GM18870 (cell line): ENCODE results near the gene PPT2.
A peak's percentile ranks its signal among the peaks of the same experiment; 100 is the strongest.
"Not testable (repeated sequence)": the region's sequence is repeated elsewhere in the genome, so short reads cannot be mapped to it uniquely, and the experiment has no call there.

Experiments
- ATAC-seq: cut with Tn5 transposase; IDR thresholded peaks from one replicate; pipeline ENCODE4 v1.9.1; 2021; ENCODE audit warnings: moderate library complexity; ENCODE audit not compliant: unreplicated experiment

The PPT2 gene

GRCh38 chr6:32175711-32176475 is 22.0 kb downstream of the PPT2 start, which contains the start of gene AGPAT1:
AGPAT1 (minus strand) TSS chr6:32176084; CDS start chr6:32171496, 4,588 bp downstream.
- ATAC-seq = no peak

GRCh38 chr6:32176476-32177182 is 22.7 kb downstream of the PPT2 start:
- no peak for ATAC-seq

DNA sequence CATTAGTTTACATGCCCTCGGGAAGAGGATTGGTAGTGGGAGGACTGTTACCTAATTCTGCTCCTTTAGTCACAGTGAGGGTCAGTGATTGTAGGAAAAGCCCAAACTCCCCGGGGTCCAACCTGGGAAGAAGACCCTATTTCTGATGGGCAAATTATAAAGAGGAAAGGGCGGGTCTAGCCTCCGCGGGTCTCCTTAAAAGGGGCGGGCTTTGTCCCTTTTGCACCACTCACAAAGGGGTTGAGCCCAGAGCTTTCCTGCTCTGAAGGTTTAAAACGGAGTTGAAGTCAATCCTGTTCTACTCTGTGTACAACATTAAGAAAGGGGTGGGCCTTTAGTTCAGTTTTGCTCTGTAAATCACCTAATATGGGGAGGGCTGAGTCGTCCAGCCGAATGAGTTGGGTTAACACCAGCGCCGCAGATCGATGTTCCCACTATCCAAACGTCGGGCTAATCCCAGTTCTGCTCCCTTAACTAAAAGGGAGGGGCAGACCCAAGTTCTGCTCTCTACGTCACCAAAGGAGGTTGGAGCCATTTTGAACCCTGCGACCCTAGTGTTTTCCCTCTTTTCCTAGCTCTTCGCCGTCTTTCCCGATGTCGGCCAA is 23.3 kb downstream of the PPT2 start:
- ATAC-seq = no peak

GRCh38 chr6:32177788-32178546 is 24.0 kb downstream of the PPT2 start, which contains the start of gene RNF5:
RNF5 (plus strand) TSS chr6:32178405; CDS start chr6:32178512, 107 bp downstream.
- peak; percentile 85 for ATAC-seq

DNA sequence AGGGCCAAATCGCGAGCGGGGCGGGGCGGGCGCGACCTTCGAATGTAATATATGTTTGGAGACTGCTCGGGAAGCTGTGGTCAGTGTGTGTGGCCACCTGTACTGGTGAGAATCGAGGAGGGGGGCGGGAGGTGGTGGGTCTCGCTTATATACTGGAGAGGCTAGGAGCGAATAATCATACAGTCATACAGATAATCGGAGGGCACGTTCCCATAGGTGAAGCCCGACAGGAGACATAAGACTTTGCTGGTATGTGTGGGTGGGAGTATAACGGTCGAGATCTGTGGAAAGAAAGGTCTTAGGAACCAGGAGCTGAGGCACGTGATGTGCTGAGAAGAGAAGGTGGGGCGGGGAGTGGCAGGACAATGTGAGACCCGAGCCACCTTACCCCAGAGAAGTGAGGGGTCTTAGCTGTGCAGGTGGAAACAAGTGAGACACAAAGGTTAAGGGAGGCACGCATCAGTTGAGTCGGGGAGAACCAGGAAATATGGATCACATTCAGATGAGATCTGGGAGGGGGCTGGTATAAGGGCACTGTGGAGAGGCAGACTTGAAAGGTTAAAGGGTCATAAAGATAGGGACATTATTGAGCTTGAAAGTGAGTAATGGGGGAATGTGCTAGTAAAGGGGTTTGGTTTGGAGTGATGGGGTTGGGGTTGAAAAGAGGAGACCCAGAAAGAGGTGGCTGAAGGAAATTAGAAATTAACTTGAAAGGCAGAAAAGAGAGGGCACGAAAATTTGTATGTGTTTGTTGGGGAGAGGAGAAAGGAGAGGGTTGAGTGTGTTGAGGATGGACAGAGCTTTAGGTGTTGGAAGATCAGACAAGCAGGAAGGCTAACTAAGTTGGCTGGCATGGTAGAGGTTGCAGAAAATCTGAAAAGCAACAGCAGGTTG is 24.9 kb downstream of the PPT2 start:
- ATAC-seq = no peak

DNA sequence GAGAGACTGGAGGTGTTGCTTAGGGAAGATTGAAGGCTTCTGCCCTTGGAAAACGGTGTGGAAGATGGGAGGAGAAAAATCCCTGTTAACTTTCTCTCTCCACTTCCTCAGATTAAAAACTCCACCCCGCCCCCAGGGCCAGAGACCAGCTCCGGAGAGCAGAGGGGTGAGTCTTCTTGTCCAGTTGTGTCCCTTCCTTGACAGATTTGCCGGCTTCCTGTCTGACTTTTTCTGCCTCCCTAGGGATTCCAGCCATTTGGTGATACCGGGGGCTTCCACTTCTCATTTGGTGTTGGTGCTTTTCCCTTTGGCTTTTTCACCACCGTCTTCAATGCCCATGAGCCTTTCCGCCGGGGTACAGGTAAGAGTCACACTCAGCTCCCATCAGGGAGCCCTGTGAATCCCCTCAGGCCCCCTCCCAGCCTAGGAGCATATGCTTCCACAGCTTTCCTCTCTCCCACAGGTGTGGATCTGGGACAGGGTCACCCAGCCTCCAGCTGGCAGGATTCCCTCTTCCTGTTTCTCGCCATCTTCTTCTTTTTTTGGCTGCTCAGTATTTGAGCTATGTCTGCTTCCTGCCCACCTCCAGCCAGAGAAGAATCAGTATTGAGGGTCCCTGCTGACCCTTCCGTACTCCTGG is 25.9 kb downstream of the PPT2 start:
- no peak for ATAC-seq

DNA sequence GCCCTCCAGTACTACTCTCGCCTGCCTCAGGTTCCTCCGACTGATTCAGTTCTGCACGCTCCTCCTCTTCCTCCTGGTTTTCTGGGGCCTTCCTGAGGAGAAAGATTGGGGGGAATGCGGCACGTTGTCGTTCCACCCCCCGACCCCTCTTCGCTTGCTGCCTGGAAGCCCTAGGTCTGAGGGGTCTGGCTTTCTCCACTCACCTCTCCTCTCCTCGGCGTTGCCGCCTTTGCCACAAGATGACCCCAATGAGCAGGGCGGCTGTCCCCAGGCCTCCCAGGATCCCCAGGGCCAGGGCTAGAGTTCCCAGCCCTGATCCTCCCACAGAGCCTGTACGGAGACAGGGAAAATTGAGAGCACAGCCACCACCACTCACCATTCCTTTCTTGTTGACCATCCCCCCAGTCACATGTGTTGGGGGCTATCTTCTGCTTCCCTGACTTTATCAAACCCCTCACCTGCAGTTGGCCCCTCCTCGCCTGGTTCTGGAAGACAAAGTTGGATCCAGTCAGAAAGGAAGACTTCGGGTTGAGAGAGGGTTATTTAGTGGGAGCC is 27.3 kb downstream of the PPT2 start:
- ATAC-seq = no peak

GRCh38 chr6:32181915-32182529 is 28.1 kb downstream of the PPT2 start:
- no peak for ATAC-seq

GRCh38 chr6:32182555-32182981 is 28.6 kb downstream of the PPT2 start:
- ATAC-seq = no peak

- ATAC-seq = no peak
These were observed 29.1 kb downstream of the PPT2 start for GRCh38 chr6:32183030-32183429.

DNA sequence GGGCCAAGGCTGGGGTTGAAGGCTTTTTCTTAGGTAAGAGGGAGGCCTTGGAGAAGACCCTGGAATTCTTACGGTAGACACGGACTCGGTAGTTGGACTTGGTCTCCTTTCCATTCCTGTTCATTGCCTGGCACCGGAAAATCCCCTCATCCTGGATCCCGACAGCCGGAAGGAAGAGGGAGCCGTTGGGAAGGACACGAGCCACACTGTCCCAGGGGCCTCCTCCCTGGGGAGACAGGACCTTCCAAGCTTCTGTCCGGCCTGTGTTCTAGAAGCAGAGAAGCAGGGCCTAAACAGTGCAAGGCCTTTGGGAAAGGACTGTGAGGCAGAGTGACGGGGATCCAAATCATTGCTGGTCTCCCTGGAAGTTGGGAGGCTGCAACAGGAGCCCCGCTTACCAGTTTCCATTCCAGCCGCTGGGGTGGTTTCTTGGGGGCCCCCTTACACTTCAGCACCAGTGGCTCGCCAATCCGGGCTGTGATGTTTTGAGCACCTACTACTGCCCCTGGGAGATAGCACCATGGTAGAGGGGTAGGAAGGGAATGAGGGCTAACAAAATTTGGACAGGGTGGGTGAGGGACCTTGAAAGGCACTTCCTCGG is 29.6 kb downstream of the PPT2 start:
- ATAC-seq = no peak

GRCh38 chr6:32184084-32184640 is 30.2 kb downstream of the PPT2 start, which contains the start of gene AGER:
AGER (minus strand) TSS chr6:32184253; CDS start chr6:32184222, 31 bp downstream.
- no peak for ATAC-seq

GRCh38 chr6:32185681-32186131 is 31.8 kb downstream of the PPT2 start:
- not testable (repeated sequence) for ATAC-seq

GRCh38 chr6:32186151-32186840 is 32.4 kb downstream of the PPT2 start:
- ATAC-seq = not testable (repeated sequence)

- no peak for ATAC-seq
These were observed 33.2 kb downstream of the PPT2 start for GRCh38 chr6:32187009-32187709.

- ATAC-seq = not testable (repeated sequence)
These were observed 33.9 kb downstream of the PPT2 start for GRCh38 chr6:32187725-32188380.
